ENCODE measurements around the gene KRT79. TPM values are rescaled to one million over a fixed set of nuclear protein-coding genes. Genes with fewer than 3 reads are reported as not detected.

Gene KRT79
- polyA plus RNA-seq, 1 donor from 2014 or later: not detected

DNA sequence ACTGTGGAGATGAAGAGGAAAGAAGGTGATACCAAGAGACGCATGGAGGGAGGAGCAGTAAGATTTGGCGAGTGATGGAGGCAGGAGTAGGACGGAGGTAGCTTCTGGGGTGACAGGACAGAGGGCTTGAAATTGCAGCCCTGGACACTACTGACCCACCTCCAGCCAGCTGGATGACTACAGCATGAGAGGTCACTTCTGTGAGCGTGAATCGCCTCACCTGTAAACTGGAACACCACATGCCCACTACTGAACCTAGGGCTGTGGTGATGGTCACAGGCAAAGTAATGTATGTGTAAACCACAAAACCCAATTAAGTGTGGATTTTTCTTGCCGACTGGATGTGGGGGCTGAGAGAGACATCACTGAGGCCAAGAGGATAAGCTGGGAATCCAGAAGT is 13.6 kb downstream of the KRT79 start:
- Histone ChIP-seq H3K9ac (ENCODE audit: low read length) (no peak overlapping the region), H3K36me3 (ENCODE audit: insufficient read depth, low read length) (no peaks in the 10 kb centered on the region), H3F3A (ENCODE audit: insufficient read depth, low read length, poor library complexity, severe bottlenecking) (no peaks in the 10 kb centered on the region), H3K4me2 (ENCODE audit: low read length) (no peak overlapping the region), H3K9me2 (ENCODE audit: insufficient read depth, low read length) (no peaks in the 10 kb centered on the region), H3K27me3 (ENCODE audit: insufficient read depth, low read depth, low read length) (no peaks in the 10 kb centered on the region), H3K79me2 (replicated peaks; ENCODE audit: insufficient read depth, low read length) (no peaks in the 10 kb centered on the region), H2AFZ (ENCODE audit: low read depth, low read length) (no peak overlapping the region), H3K4me3 (ENCODE audit: low read length) (no peak overlapping the region), H3K9me3 (ENCODE audit: low read length) (no peaks in the 10 kb centered on the region), H3K27ac (ENCODE audit: low read length) (no peak overlapping the region), H4K20me1 (ENCODE audit: insufficient read depth) (no peaks in the 10 kb centered on the region)
- TF ChIP-seq, protein P1, sequence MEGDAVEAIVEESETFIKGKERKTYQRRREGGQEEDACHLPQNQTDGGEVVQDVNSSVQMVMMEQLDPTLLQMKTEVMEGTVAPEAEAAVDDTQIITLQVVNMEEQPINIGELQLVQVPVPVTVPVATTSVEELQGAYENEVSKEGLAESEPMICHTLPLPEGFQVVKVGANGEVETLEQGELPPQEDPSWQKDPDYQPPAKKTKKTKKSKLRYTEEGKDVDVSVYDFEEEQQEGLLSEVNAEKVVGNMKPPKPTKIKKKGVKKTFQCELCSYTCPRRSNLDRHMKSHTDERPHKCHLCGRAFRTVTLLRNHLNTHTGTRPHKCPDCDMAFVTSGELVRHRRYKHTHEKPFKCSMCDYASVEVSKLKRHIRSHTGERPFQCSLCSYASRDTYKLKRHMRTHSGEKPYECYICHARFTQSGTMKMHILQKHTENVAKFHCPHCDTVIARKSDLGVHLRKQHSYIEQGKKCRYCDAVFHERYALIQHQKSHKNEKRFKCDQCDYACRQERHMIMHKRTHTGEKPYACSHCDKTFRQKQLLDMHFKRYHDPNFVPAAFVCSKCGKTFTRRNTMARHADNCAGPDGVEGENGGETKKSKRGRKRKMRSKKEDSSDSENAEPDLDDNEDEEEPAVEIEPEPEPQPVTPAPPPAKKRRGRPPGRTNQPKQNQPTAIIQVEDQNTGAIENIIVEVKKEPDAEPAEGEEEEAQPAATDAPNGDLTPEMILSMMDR (IDR thresholded peaks at IDR 0.05; ENCODE audit: poor library complexity, severe bottlenecking): no peak
- TF ChIP-seq MXI1 (conservative IDR thresholded peaks at IDR 0.05; ENCODE audit: poor library complexity, severe bottlenecking) (no peak), POLR2AphosphoS5 (IDR thresholded peaks at IDR 0.05) (no peak), SMC3 (conservative IDR thresholded peaks at IDR 0.05; ENCODE audit: poor library complexity) (no peak), RAD21 (conservative IDR thresholded peaks at IDR 0.05) (no peak), TAF1 (IDR thresholded peaks at IDR 0.05; ENCODE audit: low read depth) (no peak), EP300 (conservative IDR thresholded peaks at IDR 0.05; ENCODE audit: poor library complexity, severe bottlenecking) (no peak), EZH2 (IDR thresholded peaks at IDR 0.05; ENCODE audit: borderline replicate concordance, insufficient read depth, low read length, poor library complexity, severe bottlenecking) (no peak)
- TF ChIP-seq, protein P2, sequence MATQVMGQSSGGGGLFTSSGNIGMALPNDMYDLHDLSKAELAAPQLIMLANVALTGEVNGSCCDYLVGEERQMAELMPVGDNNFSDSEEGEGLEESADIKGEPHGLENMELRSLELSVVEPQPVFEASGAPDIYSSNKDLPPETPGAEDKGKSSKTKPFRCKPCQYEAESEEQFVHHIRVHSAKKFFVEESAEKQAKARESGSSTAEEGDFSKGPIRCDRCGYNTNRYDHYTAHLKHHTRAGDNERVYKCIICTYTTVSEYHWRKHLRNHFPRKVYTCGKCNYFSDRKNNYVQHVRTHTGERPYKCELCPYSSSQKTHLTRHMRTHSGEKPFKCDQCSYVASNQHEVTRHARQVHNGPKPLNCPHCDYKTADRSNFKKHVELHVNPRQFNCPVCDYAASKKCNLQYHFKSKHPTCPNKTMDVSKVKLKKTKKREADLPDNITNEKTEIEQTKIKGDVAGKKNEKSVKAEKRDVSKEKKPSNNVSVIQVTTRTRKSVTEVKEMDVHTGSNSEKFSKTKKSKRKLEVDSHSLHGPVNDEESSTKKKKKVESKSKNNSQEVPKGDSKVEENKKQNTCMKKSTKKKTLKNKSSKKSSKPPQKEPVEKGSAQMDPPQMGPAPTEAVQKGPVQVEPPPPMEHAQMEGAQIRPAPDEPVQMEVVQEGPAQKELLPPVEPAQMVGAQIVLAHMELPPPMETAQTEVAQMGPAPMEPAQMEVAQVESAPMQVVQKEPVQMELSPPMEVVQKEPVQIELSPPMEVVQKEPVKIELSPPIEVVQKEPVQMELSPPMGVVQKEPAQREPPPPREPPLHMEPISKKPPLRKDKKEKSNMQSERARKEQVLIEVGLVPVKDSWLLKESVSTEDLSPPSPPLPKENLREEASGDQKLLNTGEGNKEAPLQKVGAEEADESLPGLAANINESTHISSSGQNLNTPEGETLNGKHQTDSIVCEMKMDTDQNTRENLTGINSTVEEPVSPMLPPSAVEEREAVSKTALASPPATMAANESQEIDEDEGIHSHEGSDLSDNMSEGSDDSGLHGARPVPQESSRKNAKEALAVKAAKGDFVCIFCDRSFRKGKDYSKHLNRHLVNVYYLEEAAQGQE (IDR thresholded peaks at IDR 0.05; ENCODE audit: borderline replicate concordance): no peak

DNA sequence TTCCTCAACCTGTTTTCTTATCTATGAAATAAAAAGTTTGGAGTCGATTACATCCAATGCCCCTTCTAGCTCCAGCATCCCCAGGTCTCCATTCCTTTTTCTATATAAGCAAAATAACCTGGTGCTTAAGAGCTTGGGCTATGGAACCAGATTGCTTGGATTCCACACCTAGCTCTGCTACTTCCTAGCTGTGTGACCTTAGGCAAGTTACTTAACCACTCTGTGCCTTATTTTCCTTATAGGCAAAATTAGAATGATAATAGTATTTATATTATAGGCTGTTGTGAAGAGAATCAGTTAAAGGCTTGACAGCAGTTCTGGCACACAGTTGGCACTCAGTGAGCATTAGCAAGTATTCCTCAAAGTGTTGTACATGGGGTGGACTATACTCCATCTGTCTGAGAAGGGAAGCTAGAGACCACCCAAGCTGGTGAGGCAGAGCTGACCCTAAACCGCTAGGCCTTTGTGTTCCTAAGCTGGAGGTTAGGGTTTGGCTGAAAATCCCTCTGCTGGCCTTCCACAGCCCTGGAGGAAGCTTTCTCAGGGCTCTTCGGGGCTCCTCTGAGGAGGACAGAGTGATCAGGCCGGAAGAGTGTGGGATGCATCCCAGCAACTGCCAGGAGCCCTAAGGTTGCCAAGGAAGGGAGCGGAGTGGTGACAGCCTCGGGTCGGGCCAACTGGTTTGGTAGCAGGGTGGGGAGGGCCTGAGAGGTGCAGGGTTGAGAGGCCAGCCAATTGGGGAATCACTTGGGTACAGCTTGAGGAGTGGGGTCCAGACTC is 14.2 kb downstream of the KRT79 start:
- no peak overlapping the region for H2AFZ ChIP-seq (ENCODE audit: low read depth, low read length)
- no peak overlapping the region for H3K9ac ChIP-seq (ENCODE audit: low read length)
- H3K9me2 ChIP-seq (ENCODE audit: insufficient read depth, low read length): no peaks in the 10 kb centered on the region
- no peak overlapping the region for H3K27ac ChIP-seq (ENCODE audit: low read length)
- H3K36me3 ChIP-seq (ENCODE audit: insufficient read depth, low read length): no peaks in the 10 kb centered on the region
- H3K4me3 ChIP-seq (ENCODE audit: low read length): no peak overlapping the region
- no peaks in the 10 kb centered on the region for H3K79me2 ChIP-seq (replicated peaks; ENCODE audit: insufficient read depth, low read length)
- no peaks in the 10 kb centered on the region for H3K9me3 ChIP-seq (ENCODE audit: low read length)
- H3K27me3 ChIP-seq (ENCODE audit: insufficient read depth, low read depth, low read length): no peaks in the 10 kb centered on the region
- TF ChIP-seq SMC3 (conservative IDR thresholded peaks at IDR 0.05; ENCODE audit: poor library complexity) (no peak), RAD21 (conservative IDR thresholded peaks at IDR 0.05) (no peak), EP300 (conservative IDR thresholded peaks at IDR 0.05; ENCODE audit: poor library complexity, severe bottlenecking) (no peak), MXI1 (conservative IDR thresholded peaks at IDR 0.05; ENCODE audit: poor library complexity, severe bottlenecking) (no peak), TAF1 (IDR thresholded peaks at IDR 0.05; ENCODE audit: low read depth) (no peak), POLR2AphosphoS5 (IDR thresholded peaks at IDR 0.05) (no peak), EZH2 (IDR thresholded peaks at IDR 0.05; ENCODE audit: borderline replicate concordance, insufficient read depth, low read length, poor library complexity, severe bottlenecking) (no peak)
- TF ChIP-seq, protein P1 (IDR thresholded peaks at IDR 0.05; ENCODE audit: poor library complexity, severe bottlenecking): no peak
- TF ChIP-seq, protein P2 (IDR thresholded peaks at IDR 0.05; ENCODE audit: borderline replicate concordance): no peak
- no peak overlapping the region for H3K4me2 ChIP-seq (ENCODE audit: low read length)
- no peaks in the 10 kb centered on the region for H4K20me1 ChIP-seq (ENCODE audit: insufficient read depth)
- no peaks in the 10 kb centered on the region for H3F3A ChIP-seq (ENCODE audit: insufficient read depth, low read length, poor library complexity, severe bottlenecking)
